ENCODE results near the gene COPS9.

COPS9 gene

DNA sequence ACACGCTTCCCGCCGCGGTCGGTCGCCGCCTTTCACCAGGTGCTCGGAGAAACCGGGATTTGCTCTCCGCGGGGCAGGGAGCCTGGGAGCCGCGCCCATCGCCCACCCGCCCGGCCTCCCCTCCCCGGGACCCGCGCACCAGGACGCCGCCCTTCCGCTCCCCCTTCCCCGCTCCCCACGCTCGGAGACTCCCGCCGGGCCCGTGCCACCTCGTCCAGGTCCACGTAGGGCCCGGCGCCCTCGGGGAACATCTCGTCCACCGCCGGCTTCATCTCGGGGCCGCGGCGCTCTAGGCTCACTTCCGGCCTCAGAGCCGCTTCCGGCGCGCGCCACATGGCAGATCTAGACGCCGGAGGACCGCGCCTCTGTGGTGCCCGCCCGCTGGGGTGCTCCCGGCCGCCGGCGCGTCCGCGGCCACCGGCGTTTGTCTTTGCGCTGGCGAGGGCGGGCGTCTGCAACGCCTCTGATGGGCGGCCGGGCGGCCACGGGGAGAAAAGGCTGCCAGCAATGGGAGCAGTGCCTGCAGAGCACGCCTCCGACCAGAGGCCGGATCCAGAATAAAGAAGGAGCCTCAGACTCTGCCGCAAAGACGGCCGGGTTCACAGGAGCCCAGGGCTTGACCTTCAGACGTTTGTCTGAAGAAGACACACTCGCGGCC lies at the start of gene COPS9:
Gene COPS9 (minus strand): TSS at position 293 of the 658 bp plus-strand sequence. CDS start 21 bp downstream, at position 272.
- peak within 1 kb of the TSS; percentile 68 to 69 for H3K4me3 ChIP-seq (ENCODE audit: low read depth in 1 of 2, low read length in 1 of 2)
- TF ChIP-seq, protein P1, sequence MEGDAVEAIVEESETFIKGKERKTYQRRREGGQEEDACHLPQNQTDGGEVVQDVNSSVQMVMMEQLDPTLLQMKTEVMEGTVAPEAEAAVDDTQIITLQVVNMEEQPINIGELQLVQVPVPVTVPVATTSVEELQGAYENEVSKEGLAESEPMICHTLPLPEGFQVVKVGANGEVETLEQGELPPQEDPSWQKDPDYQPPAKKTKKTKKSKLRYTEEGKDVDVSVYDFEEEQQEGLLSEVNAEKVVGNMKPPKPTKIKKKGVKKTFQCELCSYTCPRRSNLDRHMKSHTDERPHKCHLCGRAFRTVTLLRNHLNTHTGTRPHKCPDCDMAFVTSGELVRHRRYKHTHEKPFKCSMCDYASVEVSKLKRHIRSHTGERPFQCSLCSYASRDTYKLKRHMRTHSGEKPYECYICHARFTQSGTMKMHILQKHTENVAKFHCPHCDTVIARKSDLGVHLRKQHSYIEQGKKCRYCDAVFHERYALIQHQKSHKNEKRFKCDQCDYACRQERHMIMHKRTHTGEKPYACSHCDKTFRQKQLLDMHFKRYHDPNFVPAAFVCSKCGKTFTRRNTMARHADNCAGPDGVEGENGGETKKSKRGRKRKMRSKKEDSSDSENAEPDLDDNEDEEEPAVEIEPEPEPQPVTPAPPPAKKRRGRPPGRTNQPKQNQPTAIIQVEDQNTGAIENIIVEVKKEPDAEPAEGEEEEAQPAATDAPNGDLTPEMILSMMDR (IDR thresholded peaks at IDR 0.05) = no peak
- no peaks in the 10 kb centered on the region for H3K9me3 ChIP-seq
- peaks cover 17 to 18% of the 10 kb centered on the region in 2 experiments for H3K4me1 ChIP-seq (ENCODE audit: control insufficient read depth in 1 of 2, insufficient read depth in 1 of 2, low read depth in 1 of 2, low read length in 1 of 2)
- peaks cover 27% of the 10 kb centered on the region for H3K36me3 ChIP-seq
- peak within 1 kb of the TSS; percentile 5 for H3K27ac ChIP-seq
- peaks cover 47% of the 10 kb centered on the region for H3K27me3 ChIP-seq

DNA sequence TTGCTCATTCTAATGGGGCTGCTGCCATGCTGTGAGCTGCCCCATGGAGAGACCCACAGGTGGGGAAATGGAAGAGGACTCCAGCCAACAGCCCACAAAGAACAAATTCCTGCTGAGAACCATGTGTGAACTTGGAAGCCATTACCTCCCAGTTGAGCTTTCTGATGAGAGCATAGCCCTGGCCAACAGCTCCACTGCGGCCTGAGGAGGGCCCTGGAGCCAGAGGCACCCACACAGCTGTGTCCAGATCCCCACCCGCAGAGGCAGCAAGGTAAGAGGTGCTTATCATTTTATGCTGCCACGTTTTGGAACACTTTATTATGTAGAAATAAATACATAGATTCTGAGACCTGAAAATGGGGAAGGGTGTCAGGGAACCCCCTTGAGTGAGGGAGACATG lies 48.6 kb upstream of the COPS9 start:
- Histone ChIP-seq H3K4me1 (ENCODE audit: control insufficient read depth in 1 of 2, insufficient read depth in 1 of 2, low read depth in 1 of 2, low read length in 1 of 2) (no peaks in the 10 kb centered on the region), H3K36me3 (no peaks in the 10 kb centered on the region), H3K4me3 (ENCODE audit: low read depth in 1 of 2, low read length in 1 of 2) (no peak overlapping the region), H3K27me3 (peaks cover 5% of the 10 kb centered on the region), H3K27ac (no peak overlapping the region), H3K9me3 (no peaks in the 10 kb centered on the region)
- TF ChIP-seq, protein P1 (IDR thresholded peaks at IDR 0.05) = no peak

DNA sequence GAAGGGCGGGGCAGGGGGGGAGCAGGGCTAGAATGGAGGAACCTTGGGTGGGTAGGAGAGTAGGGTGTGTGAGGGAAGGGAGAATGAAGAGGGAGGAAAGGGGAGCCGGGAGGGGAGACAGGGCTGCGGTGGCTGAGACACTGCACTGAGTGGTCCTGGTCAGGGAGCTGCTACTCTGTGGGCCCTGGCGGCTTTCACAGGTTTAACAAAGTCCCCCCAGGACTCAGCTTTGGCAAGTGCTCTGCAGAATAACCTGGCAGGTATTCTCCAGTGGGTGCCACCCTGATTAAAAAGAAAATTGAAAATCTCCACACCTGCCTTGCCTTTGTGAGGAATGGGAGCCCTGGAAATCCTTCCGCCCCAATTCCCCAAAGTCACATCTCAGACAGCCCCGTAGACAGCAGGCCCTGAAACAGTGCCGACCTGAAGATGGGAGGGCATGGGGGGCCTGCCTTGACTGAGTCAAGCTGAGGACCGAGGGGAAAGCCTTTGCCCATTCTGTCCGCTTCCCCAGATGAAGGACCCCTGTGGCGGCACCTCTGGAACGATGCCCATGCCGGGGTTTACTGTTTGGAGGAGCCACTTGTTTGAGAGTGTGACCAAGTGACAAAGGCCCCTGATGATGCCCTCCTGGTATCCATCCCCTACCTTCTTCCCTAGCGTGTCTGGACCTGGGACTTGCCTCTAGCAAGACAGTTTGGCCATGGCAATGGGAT lies 47.9 kb upstream of the COPS9 start:
- Histone ChIP-seq H3K27ac (no peak overlapping the region), H3K4me1 (ENCODE audit: control insufficient read depth in 1 of 2, insufficient read depth in 1 of 2, low read depth in 1 of 2, low read length in 1 of 2) (no peaks in the 10 kb centered on the region), H3K27me3 (peaks cover 5% of the 10 kb centered on the region), H3K9me3 (no peaks in the 10 kb centered on the region), H3K36me3 (no peaks in the 10 kb centered on the region), H3K4me3 (ENCODE audit: low read depth in 1 of 2, low read length in 1 of 2) (no peak overlapping the region)
- TF ChIP-seq, protein P1 (IDR thresholded peaks at IDR 0.05) = no peak

DNA sequence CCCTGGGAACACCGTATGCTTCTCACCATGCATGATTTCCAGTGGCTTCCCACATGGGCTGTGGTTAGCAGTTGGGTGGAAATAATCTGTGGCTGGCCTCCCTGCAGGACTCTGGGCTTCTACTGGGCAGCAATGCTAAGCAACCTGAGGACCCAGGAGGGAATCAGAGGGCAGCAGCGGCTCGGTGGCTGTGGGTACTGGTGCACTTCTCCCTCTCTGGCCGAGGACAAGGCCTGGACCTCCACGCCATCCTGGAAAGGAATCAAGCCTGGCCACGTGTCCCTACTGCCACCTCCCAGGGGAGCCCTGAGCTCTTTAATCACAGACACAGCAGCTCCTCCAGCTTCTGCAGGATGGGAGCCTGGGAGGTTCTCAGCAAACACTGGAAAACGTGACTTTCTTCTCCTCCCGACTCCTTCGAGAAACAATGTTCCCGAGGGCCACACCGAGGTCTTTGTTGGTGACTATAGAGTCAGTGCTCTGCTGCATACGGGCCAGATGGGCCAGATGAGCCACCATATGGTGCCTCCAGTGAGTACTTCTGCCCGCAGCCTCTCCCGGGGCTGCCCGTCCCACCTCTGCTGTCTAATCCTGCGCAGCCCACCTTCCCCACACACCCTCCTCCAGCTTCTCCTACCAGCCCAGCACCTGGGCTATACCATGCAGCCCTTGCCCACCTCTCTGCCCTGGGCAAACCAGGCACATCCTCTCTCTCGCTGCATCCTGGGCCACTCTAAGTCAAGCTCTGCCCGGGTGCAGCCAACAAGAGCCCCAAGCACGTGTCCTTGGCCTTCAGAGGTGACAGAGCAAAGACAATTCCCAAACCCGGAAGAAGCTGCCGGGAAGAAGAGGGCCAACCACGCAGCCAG lies 47.1 kb upstream of the COPS9 start:
- Histone ChIP-seq H3K4me1 (ENCODE audit: control insufficient read depth in 1 of 2, insufficient read depth in 1 of 2, low read depth in 1 of 2, low read length in 1 of 2) (no peaks in the 10 kb centered on the region), H3K27ac (no peak overlapping the region), H3K4me3 (ENCODE audit: low read depth in 1 of 2, low read length in 1 of 2) (no peak overlapping the region), H3K9me3 (no peaks in the 10 kb centered on the region), H3K27me3 (peaks cover 12% of the 10 kb centered on the region), H3K36me3 (no peaks in the 10 kb centered on the region)
- TF ChIP-seq, protein P1 (IDR thresholded peaks at IDR 0.05) = no peak

DNA sequence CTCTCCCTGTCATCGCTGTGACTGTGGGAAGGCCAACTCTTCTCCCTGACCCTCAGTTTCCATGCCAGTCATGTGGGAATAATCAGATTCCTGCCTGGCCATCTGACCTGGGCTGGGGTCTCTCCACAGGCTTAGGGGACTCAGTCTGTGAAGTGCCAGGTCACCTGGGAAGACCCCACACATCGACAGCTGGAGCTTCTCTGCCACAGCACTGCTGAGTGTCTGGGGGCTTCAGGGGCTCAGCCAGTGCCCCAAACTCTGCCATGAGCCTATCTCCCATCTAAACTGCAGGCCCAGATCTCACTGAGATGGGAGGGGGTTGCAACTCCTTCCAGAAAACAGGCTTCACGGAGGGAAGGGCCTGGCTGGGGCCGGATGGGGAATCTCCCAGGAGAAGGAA lies 46.4 kb upstream of the COPS9 start:
- no peaks in the 10 kb centered on the region for H3K9me3 ChIP-seq
- peaks cover 20% of the 10 kb centered on the region for H3K27me3 ChIP-seq

More for the DNA sequence above, 46.4 kb upstream of the COPS9 start:
- no peaks in the 10 kb centered on the region for H3K4me1 ChIP-seq (ENCODE audit: control insufficient read depth in 1 of 2, insufficient read depth in 1 of 2, low read depth in 1 of 2, low read length in 1 of 2)
- H3K27ac ChIP-seq = no peak overlapping the region
- H3K4me3 ChIP-seq (ENCODE audit: low read depth in 1 of 2, low read length in 1 of 2) = no peak overlapping the region
- TF ChIP-seq, protein P1 (IDR thresholded peaks at IDR 0.05) = no peak
- no peaks in the 10 kb centered on the region for H3K36me3 ChIP-seq
